HUES64 (cell line): ENCODE measurements around the gene ZGPAT.
A peak's percentile ranks its signal among the peaks of the same experiment; 100 is the strongest.

Experiments used
- H3K27ac ChIP-seq: 2 replicates; pipeline ENCODE4 v1.7.0; 2013; ENCODE audit warnings: low read depth, low read length, inconsistent platforms
- H3K27me3 ChIP-seq: 2 replicates; pipeline ENCODE4 v1.6.1; 2013; ENCODE audit warnings: mild to moderate bottlenecking, low read length; ENCODE audit not compliant: insufficient read depth
- H3K36me3 ChIP-seq: 2 replicates; pipeline ENCODE4 v1.6.1; 2013; ENCODE audit warnings: mild to moderate bottlenecking, low read length; ENCODE audit not compliant: insufficient read depth
- H3K4me1 ChIP-seq: 2 replicates; pipeline ENCODE4 v1.6.1; 2013; ENCODE audit warnings: mild to moderate bottlenecking, low read length, moderate library complexity; ENCODE audit not compliant: insufficient read depth
- H3K4me3 ChIP-seq: 2 replicates; pipeline ENCODE4 v1.5.1; 2013; ENCODE audit warnings: mild to moderate bottlenecking, low read length, moderate library complexity
- H3K9ac ChIP-seq: 2 replicates; pipeline ENCODE4 v1.6.1; 2013; ENCODE audit warnings: mild to moderate bottlenecking, low read depth, low read length
- H3K9me3 ChIP-seq: 2 replicates; pipeline ENCODE4 v1.6.1; 2013; ENCODE audit warnings: low read depth, low read length; ENCODE audit not compliant: insufficient read depth
- WGBS: fragments of 150-250, 120-280 bp; methylation state at CpG from one replicate; pipeline ENCODE4 v1.1.7; 2013; ENCODE audit warnings: missing lambda C conversion rate; 5-methylcytosine and 5-hydroxymethylcytosine counted together

The ZGPAT gene

GRCh38 chr20:63695424-63696305 lies 12.2 kb upstream of the ZGPAT start:
- 90% methylated on average over 25 of the region's 25 CpGs for WGBS

DNA sequence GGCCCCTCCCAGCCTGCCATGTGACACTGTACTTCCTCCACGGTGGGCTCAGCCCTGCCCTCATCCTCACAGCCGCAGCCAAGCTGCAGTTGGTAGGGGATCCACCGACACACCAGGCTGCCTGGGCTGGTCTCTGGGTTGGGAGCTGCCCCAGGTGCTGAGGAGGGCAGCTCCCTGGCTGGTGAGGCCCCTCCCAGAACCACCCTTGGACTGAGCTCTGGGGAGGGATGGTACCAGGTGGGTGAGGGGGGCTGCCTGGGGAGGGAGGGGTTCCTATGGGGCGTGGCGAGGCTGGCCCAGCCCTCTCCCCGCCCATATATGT lies 11.6 kb upstream of the ZGPAT start:
- Histone ChIP-seq H3K27ac (no peak overlapping the region; the same call in 1 of the 2 replicates), H3K36me3 (0 out of 2 replicates have a peak, but pooled peaks cover 6% of the 10 kb centered on the region), H3K4me1 (peaks cover 8% of the 10 kb centered on the region), H3K9me3 (no peaks in the 10 kb centered on the region), H3K9ac (no peak overlapping the region), H3K4me3 (peak overlapping the region; percentile 36; the same call in 1 of the 2 replicates), H3K27me3 (no peaks in the 10 kb centered on the region)
- 49% methylated on average over 6 of the region's 6 CpGs for WGBS

More at GRCh38 chr20:63695424-63696305, 12.2 kb upstream of the ZGPAT start:
- Histone ChIP-seq H3K36me3 (0 out of 2 replicates have a peak, but pooled peaks cover 6% of the 10 kb centered on the region), H3K4me3 (no peak overlapping the region), H3K4me1 (peaks cover 8% of the 10 kb centered on the region), H3K27ac (no peak overlapping the region; the same call in 1 of the 2 replicates), H3K27me3 (no peaks in the 10 kb centered on the region), H3K9ac (no peak overlapping the region), H3K9me3 (no peaks in the 10 kb centered on the region)

- H3K27ac ChIP-seq: peak within 1 kb of the TSS; percentile 25; the same call in 1 of the 2 replicates
- WGBS: 70% methylated on average over 52 of the region's 52 CpGs
- H3K9me3 ChIP-seq: no peaks in the 10 kb centered on the region
- H3K4me3 ChIP-seq: peak within 1 kb of the TSS; percentile 36
- H3K9ac ChIP-seq: peak within 1 kb of the TSS; percentile 38
- H3K4me1 ChIP-seq: peaks cover 8% of the 10 kb centered on the region
- H3K36me3 ChIP-seq: 0 out of 2 replicates have a peak, but pooled peaks cover 6% of the 10 kb centered on the region
- H3K27me3 ChIP-seq: no peaks in the 10 kb centered on the region
Observed at GRCh38 chr20:63696628-63697356, 11.0 kb upstream of the ZGPAT start, which contains the start of gene TNFRSF6B. Gene TNFRSF6B, plus strand, starts transcription at chr20:63696652. Its CDS starts 116 bp downstream, at chr20:63696768.

- Histone ChIP-seq H3K9me3 (no peaks in the 10 kb centered on the region), H3K9ac (no peak overlapping the region), H3K27ac (no peak overlapping the region), H3K27me3 (no peaks in the 10 kb centered on the region), H3K4me1 (peaks cover 8% of the 10 kb centered on the region), H3K36me3 (0 out of 2 replicates have a peak, but pooled peaks cover 6% of the 10 kb centered on the region), H3K4me3 (no peak overlapping the region)
- WGBS: 87% methylated on average over 7 of the region's 7 CpGs
Observed at GRCh38 chr20:63697357-63697867, 10.4 kb upstream of the ZGPAT start.

GRCh38 chr20:63697868-63698545 lies 9.8 kb upstream of the ZGPAT start:
- WGBS: 91% methylated on average over 40 of the region's 40 CpGs
- Histone ChIP-seq H3K9me3 (no peaks in the 10 kb centered on the region), H3K27me3 (no peaks in the 10 kb centered on the region), H3K36me3 (0 out of 2 replicates have a peak, but pooled peaks cover 6% of the 10 kb centered on the region), H3K9ac (no peak overlapping the region; the same call in 1 of the 2 replicates), H3K4me1 (peaks cover 8% of the 10 kb centered on the region), H3K4me3 (no peak overlapping the region), H3K27ac (no peak overlapping the region)

GRCh38 chr20:63698739-63699465 lies 8.9 kb upstream of the ZGPAT start:
- Histone ChIP-seq H3K4me3 (no peak overlapping the region), H3K36me3 (0 out of 2 replicates have a peak, but pooled peaks cover 3% of the 10 kb centered on the region), H3K9ac (no peak overlapping the region), H3K9me3 (no peaks in the 10 kb centered on the region), H3K27ac (peak overlapping the region; percentile 63), H3K27me3 (no peaks in the 10 kb centered on the region), H3K4me1 (peaks cover 8% of the 10 kb centered on the region)
- 50% methylated on average over 19 of the region's 19 CpGs for WGBS

GRCh38 chr20:63699466-63700198 lies 8.2 kb upstream of the ZGPAT start:
- H3K36me3 ChIP-seq: peaks cover 7% of the 10 kb centered on the region
- H3K9ac ChIP-seq: no peak overlapping the region
- peak overlapping the region; percentile 63 for H3K27ac ChIP-seq
- 83% methylated on average over 24 of the region's 24 CpGs for WGBS
- H3K27me3 ChIP-seq: no peaks in the 10 kb centered on the region
- no peaks in the 10 kb centered on the region for H3K9me3 ChIP-seq
- no peak overlapping the region for H3K4me3 ChIP-seq
- H3K4me1 ChIP-seq: peaks cover 8% of the 10 kb centered on the region

- Histone ChIP-seq H3K27ac (no peak overlapping the region), H3K9me3 (no peaks in the 10 kb centered on the region), H3K4me3 (no peak overlapping the region), H3K9ac (no peak overlapping the region), H3K27me3 (no peaks in the 10 kb centered on the region), H3K36me3 (peaks cover 15% of the 10 kb centered on the region), H3K4me1 (peaks cover 8% of the 10 kb centered on the region)
- WGBS: 94% methylated on average over 42 of the region's 43 CpGs
Observed at GRCh38 chr20:63700199-63701050, 7.4 kb upstream of the ZGPAT start.

DNA sequence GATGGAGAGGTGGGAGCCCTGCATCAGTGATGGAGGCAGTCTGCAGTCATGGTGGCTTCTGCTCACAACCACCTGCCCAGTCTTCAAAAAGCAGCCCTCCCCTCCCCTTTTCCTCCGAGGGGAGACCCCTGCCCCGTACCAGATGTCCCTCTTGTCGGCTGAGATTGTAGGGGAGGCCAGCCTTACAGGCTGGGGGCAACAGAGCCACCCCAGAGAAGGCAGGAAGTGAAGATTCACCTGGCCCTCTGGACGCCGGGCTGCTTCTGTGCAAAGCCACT lies 6.8 kb upstream of the ZGPAT start:
- H3K27ac ChIP-seq: no peak overlapping the region
- WGBS: 85% methylated on average over 5 of the region's 5 CpGs
- H3K36me3 ChIP-seq: peaks cover 20% of the 10 kb centered on the region
- H3K9ac ChIP-seq: no peak overlapping the region
- H3K4me1 ChIP-seq: peaks cover 8% of the 10 kb centered on the region
- H3K4me3 ChIP-seq: no peak overlapping the region
- no peaks in the 10 kb centered on the region for H3K9me3 ChIP-seq
- H3K27me3 ChIP-seq: no peaks in the 10 kb centered on the region
